HG02759 (cell line): ENCODE data around the gene DAZAP1.

Experiments
- ATAC-seq: cut with Tn5 transposase; IDR thresholded peaks from one replicate; pipeline ENCODE4 v1.9.1; 2021; ENCODE audit warnings: mild to moderate bottlenecking, moderate library complexity; ENCODE audit not compliant: unreplicated experiment

The DAZAP1 gene

DNA sequence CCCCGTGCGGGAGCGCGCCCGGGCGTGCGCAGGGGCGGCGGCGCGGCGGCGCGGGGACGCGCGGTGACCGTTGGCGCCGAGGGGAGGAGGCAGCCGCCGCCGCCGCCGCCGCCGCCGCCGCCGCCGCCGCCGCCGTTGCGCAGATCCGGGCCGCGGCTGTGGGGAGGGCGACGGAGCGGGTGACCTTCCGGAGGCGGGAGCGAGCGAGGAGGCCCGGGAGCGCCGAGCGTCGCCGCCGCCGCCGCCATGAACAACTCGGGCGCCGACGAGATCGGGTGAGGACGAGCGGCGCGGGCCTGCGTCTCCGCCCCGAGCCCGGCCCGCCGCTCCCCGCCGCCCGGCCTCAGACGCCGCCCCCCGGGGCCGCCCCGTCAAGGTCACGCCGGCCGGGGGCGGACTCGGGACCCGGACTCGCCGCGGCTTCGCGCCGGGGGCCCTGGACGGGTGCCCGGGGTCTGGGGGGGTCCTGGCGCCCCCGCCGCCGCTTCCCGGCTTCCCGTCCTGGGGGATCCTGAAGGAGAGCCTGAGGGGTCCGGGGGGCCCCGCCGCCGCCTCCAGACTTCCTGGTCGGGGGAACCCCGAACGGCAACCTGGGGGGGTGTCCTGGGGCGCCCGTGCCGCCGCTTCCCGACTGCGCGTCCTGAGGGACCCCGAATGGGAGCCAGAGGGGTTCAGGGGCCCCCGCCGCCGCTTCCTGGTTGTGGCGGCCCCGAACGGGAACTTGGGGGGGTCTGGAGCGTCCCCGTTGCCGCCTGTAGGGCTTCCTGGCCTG, at the start of gene DAZAP1:
Gene DAZAP1, plus strand, starts transcription at position 59 of the 772 bp plus-strand sequence. Its CDS starts 188 bp downstream, at position 247.
- ATAC-seq = peak; percentile 23

DNA sequence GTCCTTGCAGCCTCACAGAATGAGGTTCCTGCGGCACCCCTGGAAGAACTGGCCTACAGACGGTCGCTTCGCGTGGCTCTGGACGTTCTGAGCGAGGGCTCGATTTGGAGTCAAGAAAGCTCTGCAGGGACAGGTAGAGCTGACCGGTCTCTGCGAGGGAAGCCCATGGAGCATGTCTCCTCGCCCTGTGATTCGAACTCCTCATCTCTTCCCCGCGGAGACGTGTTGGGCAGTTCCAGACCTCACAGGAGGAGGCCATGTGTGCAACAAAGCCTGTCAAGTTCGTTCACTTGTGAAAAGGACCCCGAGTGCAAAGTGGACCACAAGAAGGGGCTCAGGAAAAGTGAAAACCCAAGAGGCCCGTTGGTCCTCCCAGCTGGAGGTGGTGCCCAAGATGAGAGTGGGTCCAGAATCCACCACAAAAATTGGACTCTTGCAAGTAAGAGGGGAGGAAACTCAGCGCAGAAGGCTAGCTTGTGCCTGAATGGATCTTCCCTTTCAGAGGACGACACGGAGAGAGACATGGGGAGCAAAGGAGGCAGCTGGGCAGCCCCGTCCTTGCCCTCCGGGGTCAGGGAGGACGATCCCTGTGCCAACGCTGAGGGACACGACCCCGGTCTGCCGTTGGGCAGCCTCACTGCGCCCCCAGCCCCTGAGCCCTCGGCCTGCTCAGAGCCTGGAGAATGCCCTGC, 47.1 kb upstream of the DAZAP1 start:
- ATAC-seq = no peak

DNA sequence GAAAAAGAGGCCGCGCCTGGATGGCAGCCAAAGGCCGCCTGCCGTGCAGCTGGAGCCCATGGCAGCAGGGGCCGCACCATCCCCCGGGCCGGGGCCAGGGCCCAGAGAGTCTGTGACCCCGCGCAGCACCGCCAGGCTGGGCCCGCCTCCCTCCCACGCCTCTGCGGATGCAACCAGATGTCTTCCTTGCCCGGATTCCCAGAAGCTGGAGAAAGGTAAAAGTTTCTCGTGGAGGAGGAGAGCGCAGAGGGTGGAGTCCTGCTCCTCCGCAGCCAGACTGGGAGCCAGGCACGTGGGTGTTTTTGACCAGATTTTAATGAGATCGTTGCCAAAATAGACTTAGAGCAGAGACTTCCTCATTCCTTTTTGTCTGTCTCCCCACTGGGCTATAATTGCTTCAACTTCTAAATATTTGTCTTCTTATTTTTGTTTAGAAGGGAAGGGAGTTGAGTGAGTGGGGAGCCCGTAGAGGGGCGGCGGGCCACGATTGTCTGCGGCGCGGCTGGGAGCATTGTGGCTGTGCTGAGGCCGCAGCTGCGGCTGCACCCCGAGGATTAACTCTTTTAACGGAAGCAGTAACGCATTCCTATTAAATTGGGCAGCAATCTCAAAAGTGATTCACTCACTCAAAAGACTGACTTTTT, 46.4 kb upstream of the DAZAP1 start:
- no peak for ATAC-seq

DNA sequence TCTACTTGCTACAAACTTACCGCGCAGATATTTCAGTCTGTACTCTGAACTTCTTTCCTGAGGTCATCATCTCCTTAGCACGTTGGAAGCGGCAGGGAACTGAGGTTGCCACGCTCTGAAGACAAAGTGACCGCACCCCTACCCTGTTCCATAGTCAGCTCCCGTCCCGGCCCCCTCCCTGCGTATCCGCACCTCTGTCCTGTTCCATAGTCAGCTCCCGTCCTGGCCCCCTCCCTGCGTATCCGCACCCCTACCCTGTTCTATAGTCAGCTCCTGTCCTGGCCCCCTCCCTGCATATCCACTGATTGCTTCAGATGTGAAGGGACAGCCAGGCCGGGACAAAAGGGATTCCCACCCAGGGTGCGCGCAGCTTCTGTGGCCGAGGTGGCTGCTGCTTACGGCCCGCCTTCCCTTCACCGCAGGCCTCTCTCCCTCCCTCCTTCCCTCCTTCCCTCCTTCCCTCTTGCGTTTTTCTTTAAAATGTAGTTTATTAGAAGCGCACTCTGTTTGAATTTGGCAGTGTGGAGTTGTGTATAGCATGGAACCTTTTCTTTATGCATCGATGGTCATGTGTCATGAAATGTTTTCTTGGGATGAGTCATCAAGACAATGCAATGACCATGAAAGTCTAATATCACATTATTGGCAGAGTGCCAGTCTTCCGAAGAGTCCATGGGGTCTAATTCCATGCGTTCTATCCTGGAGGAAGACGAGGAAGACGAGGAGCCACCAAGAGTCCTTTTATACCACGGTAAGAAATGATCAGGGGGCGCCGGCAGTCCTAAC, 45.6 kb upstream of the DAZAP1 start:
- no peak for ATAC-seq

DNA sequence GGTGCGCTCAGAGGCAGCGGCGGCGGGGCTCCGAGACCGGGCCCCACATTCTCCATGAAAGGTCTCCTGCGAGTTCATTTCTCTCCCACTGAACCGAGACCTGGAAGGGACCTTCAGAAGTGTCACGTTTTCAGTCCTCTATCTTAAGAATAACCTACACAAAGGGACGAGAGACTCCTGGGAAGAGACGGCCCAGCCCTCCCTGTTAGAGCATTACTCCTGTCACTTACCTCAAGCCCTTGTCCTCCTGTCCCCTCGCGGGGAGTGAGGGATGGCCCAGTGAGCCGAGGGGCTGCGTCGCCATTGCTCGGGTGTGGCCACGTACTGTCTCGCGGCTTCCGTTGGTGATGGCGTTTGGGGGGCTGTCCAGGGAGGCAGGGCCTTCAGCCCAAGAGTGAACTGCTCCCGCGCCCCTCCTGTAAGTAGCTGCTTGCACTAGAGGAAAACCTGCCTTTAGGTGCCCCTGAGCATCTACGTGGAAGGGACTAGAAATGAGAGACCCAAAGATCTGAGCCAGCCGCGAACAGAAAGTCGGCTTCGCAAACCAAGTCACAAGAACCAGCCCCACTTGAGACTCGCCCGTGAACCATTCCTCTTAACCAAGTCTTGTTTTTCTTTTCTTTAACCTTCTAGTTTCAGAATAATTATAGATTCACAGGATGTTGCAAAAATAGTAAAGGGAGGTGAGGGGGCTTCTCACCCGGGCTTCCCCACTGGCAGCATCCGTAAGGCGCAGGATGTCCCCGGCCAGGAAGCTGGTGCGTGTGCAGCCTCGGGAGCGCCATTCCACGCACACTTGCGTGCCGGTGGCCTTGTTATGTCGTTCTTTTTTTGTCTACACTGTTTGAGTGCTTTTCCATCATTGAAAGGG, 44.8 kb upstream of the DAZAP1 start:
- no peak for ATAC-seq

DNA sequence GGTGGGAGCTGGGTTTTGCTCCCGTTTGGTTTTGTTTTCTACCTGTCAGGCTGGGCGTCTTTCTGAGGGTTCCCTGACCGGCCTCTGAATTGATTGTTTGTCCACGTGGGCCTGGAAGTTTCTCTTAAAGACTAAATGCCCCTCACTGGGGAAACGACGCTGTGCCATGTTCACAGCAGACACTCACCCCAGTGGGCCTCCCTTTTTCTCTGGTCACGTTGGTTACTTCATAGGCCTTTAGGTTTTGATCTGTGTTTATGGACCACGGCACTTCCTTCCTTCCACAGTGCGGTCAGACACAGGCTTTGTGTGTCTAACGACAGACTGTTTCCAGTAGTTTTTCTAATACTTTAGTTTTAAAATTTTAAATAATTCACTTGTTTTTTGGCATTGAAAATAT, 43.8 kb upstream of the DAZAP1 start:
- ATAC-seq = no peak

DNA sequence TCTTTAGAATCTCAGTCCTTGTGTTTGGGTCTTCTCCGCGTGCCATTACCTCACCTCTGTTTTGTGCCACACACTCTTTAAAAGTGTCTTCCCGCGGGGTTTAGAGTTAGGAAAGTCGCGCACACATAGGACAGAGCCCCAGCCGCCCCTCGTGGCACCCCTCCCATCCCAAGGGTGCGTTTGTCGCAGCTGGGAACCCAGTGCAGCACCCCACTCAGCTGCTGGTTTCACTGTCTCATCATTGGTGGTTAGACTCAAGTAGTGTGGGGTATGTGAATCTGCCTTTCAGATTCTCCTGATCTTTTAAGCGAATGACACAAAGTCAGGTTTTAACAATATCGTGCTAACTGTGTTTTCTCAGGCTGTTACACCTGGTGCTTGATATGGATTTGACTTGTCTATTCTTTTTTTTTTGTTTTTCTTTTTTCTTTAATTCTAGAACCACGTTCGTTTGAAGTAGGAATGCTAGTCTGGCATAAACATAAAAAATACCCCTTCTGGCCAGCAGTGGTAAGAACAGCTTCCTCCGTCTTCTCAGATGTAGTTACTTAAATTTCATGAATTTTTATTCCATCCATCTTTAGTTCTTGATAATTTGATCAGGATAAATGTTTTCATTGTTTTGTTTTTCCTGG, 43.2 kb upstream of the DAZAP1 start:
- no peak for ATAC-seq

DNA sequence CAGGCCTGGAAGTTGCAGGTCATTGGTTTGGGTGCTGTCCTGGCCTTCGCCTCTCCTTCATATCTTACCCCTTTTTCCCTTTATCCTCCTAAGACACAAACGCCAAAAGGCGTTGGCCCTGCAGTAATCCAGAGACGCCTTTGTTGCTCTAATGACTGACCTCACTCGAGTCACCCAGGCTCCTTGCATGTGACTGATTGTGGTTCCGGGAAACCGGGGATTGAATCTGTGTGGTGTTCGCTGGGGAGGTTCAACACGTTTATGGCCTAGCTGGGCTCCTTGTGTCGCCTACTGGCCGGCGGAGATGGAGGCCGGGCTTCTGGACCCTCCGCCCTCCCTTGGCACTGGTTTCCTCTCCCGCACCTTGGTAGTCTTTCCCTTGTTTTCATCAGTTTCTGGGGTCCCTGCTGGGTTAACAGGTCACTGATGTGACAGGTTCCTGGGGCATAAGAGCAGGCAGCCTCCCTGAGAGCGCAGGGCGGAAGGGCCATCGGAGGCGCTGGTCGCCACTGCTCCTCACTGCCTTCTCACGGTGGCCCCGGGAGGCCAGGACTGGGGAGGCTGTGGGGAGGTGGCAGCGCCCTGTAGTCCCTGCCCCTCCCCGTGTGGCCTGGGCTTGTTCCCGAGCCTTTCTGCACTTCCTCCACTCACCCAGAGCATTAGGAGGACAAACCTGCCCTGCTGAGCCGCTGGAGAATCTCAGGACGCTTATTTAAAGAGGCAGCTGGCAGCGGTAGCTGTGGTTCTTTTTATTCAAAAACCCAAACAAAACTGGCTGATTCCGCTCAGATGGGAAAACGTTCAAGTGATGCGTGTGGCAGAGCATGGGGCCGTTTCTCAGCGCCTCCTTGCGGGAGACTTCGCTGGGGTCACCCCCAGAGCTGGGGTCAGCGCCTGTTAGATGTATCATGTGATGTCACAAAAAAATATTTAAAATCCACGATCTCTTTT, 41.8 kb upstream of the DAZAP1 start:
- ATAC-seq = no peak

DNA sequence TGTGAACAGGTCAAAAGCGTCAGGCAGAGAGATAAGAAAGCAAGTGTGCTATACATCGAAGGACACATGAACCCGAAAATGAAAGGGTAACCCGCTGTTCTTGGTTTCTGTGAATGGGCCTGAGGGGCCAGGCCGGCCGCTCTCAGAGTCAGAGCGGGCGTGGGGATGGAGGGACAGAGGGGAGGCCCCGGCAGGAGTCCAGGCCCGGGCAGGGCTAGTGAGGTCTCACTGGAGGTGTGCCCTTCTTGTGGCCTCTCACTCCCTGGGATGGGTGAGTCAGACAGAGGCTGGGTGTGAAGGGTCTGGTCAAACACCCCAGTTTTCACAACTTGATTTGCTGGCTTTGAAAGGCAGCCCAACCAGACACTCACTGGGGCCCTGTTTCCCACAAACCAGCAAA, 41.1 kb upstream of the DAZAP1 start:
- no peak for ATAC-seq

DNA sequence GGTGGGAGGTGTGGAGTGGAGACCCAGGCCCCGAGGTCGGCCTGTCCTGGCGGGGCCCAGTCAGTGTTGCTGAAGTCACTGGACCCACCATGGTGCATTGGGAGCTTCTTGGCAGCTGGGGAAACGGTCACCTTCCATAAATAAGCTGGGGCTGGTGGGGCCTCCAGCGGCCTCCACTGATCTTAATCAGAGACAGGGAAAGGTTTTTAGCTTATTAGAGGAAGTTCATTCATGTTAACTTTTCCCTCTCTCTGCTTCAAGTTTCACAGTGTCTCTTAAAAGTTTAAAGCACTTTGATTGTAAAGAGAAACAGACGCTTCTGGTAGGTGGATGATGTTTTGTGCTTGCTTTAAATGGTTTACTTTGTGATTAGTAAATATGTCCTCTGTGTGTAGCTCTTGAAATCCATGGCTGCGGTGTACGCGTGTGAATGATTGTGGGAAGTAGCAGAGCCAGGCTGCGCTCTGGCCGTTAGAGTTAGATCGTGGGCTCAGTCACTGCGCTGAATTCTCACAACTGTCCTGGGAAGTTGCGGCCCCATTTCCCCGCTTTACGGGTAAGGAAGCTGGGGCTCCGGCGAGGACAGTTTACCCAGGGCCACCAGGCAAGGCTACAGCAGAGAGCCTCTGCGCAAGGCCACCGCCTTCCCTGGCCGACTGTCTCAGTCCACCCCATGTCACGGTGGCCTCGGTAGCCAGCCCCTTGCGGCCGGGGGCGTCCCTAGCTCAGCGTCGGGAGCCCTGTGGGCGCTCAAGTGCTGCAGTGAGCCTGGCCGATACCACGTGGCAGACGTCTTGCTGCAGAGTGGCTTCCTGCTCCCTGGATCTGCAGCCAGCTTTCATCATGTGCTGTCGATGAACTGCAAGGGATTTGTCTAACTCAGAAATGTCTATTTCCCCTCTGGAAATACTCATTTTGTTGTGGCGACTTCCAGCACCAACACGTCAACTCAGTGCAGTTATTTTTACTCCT, 40.2 kb upstream of the DAZAP1 start:
- ATAC-seq = no peak

DNA sequence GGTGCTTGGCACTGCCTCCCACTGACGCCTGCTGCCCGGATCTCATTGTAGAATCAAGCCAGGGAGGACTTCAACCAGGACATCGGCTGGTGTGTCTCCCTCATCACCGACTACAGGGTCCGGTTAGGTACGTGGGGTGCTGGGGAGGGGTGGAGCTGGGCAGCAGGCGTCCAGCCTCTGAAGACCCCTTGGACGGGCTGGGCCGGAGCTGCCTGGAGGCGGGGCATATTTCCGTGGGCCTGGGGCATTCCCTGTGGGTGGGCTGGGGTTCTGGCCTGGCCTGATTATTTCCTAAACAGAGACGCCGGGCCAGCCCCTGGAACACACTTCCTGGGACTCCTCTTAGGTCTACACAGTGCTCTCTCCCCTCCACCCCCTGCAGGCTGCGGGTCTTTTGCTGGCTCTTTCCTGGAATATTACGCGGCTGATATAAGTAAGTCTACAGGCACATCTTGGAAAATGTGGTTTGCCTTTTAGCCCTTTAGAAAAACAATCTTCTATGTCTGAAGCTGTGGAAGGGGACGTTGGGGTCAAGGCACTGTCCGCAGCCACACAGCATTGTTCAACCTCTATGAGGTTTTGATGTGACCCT, 38.1 kb upstream of the DAZAP1 start:
- ATAC-seq = no peak

DNA sequence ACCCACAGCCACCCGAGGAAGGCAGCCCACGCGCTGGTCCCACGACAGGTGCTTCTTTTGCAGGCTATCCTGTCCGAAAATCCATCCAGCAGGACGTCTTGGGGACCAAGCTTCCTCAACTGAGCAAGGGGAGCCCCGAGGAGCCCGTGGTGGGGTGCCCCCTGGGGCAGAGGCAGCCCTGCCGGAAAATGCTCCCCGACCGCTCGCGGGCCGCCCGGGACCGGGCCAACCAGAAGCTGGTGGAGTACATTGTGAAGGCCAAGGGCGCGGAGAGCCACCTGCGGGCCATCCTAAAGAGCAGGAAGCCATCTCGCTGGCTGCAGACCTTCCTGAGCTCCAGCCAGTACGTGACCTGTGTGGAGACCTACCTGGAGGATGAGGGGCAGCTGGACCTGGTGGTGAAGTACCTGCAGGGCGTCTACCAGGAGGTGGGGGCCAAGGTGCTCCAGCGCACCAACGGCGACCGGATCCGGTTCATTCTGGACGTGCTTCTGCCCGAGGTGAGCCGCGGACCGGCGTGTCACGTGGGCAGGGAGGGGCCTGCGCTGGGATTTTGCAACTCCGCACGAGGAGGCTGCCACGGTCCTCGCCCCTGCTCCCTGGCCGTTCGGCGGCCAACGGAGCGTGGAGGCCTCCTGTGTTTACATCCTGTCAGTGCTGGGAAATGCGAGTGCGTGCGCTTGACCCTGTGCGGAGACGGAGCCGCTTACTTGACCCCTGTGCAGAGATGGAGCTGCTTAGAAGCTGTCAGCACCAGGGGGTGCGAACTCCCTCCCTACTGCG, 36.6 kb upstream of the DAZAP1 start:
- ATAC-seq = no peak

DNA sequence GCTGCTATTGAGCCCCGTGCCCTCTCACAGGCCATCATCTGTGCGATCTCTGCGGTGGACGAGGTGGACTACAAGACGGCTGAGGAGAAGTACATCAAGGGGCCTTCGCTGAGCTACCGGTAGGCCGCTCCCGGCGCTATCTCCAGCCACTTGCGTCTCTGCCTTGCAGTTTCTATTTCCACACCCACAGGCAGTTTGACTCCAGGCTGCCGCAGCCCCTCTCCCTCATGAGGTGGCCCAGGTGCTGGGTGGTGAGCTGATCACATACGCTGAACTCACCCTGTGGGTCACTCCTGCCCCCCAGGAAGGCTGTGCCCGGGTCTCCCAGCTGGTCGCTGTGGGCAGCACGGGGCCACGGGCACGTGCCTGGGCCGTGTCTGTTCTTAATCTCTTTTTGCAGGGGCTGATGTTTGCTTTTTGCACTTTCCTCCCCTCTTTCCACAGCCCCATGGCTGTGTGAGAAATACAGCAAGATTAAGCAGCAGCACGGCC, 34.3 kb upstream of the DAZAP1 start:
- no peak for ATAC-seq

DNA sequence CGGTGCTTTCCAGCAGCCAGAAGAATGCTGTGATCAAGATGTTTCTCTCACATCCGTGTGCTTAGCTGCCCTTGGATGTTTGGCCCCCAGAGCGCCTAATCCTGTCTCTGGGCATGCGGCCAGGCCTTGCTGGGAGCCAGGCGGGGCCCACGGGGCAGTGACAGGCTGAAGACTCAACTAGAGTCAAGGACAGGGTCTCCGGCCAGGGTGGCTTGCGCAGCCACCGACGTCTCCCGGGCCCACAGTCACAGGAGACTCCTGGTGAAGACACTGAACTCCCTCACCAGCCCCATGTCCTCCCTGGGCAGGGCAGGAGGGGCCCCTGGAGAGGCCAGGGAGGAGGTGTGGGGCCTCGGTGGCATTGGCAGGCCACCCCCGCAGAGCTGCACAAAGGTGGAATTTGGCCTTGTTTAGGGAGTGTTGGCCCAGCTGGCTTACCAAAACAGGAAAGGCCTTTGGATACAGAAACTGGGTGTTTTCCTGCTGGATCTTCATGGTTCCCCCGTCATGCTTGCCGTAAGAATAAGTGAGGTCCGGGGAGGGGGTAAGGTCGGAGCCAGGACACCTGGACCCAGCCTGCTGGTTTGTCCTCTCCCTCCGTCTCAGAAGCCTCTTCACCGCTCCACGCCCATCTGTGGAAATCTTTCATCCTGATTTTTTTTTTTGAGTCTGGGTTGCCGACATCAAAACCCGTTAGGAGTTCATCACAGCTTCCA, 33.7 kb upstream of the DAZAP1 start:
- ATAC-seq = no peak

DNA sequence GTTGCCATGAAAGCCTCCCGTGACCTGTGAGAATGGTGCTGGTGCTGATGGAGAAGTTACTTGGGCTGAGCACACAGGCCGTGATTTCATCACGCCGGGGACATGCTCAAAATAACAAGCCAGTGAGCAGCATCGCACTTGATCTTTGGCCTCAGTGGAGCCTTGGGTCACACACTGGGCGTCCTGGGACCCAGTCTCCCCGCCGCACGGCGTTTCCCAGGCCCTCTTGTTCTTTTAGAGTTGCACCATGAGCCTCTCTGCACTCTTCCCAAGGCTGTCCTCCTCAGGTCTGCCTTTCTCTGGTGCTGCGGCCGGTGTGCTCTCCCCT, 33.2 kb upstream of the DAZAP1 start:
- ATAC-seq = no peak

DNA sequence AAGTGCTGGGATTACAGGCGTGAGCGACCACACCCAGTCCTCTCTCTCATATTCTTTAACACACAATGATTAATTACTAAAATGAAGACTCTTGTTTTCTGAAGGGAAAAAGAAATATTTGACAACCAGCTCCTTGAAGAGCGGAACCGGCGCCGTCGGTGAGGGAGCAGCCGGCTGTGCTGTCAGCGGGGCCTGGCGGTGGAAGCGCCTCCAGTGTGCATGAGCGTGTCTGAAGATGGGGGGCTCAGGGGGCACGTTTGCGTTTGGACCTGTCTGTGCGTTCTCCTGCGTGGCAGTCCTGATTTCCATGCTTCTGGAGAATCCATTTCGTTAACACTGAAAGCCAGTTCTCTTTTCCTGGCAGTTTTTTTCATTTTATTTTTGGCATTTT, 31.0 kb upstream of the DAZAP1 start:
- ATAC-seq = no peak
